Posterior cingulate gyrus (tissue), 11 donors: Measurements from ENCODE around the gene RAET1L.
"Not testable (repeated sequence)": the region's sequence is repeated elsewhere in the genome, so short reads cannot be mapped to it uniquely, and the experiment has no call there.

Experiments
- DNase-seq, 10 donors: peaks; one replicate each; pipeline versions ENCODE4 v3.0.0 to v3.0.0-alpha.2; 2020 to 2021; ENCODE audit warnings: mixed read lengths in 3 of 10
- intact Hi-C: fragments of 100-400 bp; cut with DNase I; formaldehyde crosslinking; loops from one replicate; pipeline ENCODE4 v1.15.1; 2023

The RAET1L gene

DNA sequence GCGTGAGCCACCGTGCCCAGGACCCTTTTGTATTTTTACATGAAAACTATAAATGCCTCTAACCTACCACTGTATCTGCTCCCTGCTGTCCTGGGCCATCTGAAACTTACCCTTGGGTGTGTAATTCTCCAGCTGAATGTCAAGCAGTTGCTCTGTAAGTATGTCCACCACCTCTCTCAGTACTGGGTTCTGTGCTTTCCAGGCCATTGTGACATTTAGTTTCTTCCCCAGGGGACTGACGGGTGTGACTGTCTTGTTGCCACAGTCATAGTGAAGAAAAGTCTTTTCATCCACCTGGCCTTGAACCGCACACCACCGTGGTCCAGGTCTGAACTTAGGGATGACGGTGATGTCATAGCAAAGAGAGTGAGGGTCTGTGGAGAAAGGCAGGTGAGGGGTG, 3.5 kb downstream of the RAET1L start:
- intact Hi-C loops, DNase-seq: not testable (repeated sequence)

DNA sequence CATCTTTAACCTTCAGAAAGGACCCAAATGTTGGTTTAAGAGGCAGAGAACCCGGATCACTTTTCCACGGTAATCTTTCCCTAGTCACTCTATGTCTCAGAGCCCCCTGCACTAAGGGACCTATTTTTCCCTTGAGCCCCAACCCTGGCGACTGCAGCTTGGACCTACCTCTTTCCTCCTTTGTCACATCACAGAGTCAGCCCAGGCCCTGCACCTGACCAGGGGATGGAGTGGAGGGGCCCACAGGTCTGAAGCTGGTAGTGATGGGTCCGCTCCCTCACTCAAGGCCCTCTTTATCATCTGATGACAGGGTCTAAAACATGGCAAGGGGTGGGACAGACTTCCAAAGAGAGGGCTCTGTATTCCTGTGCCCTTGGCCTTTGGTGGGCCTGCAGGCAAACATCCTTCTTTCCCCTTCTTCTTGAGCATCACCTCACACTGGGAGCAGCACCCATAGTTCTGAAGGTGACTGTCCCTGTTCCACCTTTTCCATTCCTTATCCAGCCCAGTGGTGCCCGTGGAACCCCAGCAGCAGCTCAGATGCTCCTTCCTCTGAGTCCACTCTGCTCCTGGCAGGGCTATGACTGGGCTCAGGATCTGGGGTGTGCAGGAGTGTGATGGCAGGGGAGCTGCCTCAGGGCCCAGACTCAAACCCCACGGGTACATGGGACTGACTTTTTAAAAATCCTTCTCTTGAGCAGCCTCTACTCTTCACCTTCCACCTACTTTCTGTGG, 6.3 kb downstream of the RAET1L start:
- intact Hi-C loops: loop anchor here (5.0 to 10.0 kb wide), 2 partner anchors 187 to 474 kb away; partner anchors contain the start of gene PPIL4
- peak in 1 of 10 donors; percentile 62 for DNase-seq

DNA sequence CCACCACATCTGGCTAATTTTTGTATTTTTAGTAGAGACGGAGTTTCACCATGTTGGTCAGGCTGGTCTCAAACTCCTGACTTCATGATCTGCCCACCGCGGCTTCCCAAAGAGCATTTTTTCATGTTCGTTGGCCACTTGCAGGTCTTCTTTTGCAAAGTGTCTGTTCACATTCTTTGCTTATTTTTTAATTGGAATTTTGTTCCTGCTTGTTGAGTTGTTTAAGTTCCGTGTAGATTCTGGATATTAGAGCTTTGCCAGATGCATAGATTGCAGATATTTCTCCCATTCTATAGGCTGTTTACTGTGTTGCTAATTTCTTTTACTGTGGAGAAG, 8.2 kb downstream of the RAET1L start:
- intact Hi-C loops: loop anchor here (5.0 to 10.0 kb wide), 2 partner anchors 185 to 472 kb away; partner anchors contain the start of gene PPIL4
- not testable (repeated sequence) for DNase-seq

DNA sequence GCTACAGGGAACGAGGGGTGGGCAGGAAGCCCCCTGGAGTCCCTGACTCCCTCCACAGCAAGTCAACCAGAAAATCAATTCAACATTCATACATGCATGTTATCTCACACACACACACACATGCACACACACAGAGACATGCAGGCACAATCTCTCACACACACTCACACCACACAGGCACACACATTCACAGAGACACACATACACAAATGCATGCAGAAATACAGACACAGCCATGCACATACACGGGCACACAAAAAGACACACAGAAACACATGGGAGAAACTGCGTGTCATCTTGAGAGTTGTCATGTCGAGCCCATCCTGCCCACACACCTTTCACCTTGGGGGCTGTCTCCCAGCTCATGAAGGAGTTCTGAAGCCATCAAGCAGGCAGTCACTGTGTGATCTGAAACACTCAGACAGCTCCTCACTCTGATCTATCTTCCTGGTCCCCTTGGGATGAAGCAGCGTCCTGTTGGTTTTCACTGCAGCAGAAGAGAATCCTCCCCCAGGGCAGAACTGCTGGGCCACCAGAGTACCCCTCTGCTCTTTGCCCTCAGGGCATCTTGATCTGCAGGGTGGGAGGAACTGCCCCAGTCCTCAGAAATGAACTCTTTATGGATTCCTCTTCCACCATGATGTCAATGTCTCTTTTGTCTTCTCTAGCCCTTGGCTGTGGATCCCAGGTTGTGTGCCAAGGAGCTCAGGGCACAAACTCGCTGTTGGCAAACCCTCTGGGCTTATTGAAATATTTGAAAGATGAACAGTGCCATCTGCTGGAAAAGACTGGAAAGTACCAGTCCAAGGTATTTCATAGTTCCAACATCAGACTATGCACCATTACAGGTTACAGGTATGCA, 8.8 kb downstream of the RAET1L start:
- peak in 7 of 10 donors; percentile 48 to 93 (median 62) for DNase-seq
- intact Hi-C loops: loop anchor here (1.0 to 10.0 kb wide), 3 partner anchors 82 to 472 kb away; partner anchors contain the start of gene PPIL4

DNA sequence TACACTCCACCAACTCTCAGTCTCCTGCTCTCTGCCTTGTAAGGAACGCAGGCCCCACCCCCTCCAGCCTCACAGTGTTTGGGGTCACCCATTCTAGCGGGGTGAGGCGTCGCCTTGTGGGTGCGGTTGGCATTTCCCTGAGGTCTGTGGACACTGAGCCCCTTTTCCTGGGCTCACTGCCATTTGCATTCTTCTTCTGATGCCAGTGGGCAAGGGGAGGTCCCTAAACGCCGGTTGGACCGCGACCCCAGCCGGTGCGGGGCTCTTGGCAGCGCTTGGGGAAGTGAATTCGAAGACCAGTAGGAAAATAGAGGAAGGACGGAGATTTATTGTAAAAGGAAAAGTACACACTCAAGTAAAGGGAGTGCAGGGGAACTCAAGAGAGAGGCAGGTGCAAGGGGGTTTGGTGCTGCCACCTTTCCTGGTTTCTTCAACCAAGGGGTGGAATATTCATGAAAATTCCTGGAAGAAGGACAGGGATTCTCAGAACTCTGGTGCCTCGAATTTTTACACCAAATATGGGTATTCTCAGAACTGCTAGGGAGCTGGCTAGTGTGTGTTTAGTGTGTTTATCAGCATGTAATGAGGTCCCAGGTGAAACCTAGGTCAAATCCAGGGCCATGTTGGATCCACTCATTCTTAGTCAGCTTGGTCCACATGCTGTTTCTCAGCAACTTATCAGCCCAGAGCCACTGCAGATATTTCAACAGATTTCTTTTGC, 9.9 kb downstream of the RAET1L start:
- intact Hi-C loops: loop anchor here (1.0 to 10.0 kb wide), 3 partner anchors 81 to 471 kb away; partner anchors contain the start of gene PPIL4
- not testable (repeated sequence) for DNase-seq

DNA sequence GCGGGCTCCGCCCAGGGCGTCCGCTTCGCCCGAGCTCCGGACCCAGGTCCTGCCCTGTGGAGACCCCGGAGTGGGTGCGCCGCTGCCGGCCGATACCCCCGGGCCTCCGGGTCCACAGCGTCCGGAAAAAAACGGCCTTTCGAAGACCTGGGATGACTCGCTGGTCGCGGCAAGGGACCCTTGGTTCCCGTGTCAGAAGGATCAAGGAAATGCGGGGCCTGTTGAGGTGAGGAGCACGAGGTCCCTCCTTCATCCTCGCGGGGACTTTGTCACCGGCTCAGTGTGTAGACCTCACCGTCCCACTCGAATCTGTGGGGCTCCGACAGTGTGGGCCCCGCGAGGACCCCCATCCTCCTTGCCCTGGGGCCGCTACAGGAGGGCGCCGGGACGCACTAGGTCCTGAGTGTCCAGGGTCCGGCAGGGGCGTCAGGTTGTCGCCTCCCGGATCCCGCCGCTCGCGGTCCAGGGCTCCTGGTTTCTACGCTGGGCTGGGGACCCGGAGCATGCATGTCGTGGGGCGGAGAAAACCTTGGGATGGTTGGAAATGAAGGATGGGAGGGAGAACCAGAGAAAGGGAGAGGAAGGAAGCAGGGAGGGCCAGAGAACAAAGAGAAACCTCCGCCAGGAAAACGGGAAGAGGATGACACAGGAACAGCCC, 10.6 kb downstream of the RAET1L start:
- intact Hi-C loops: loop anchor here (5.0 to 10.0 kb wide), 2 partner anchors 182 to 470 kb away; partner anchors contain the start of gene PPIL4
- DNase-seq: not testable (repeated sequence)

- intact Hi-C loops: loop anchor here (10.0 kb wide), 1 partner anchor 469 kb away; the partner anchor contains the start of gene PPIL4
Measured at GRCh38 chr6:150013785-150014622, 11.3 kb downstream of the RAET1L start.

GRCh38 chr6:150012846-150013784, 12.2 kb downstream of the RAET1L start:
- intact Hi-C loops: loop anchor here (10.0 kb wide), 1 partner anchor 468 kb away; the partner anchor contains the start of gene PPIL4

More at GRCh38 chr6:150013785-150014622, 11.3 kb downstream of the RAET1L start:
- DNase-seq: not testable (repeated sequence)

GRCh38 chr6:150008588-150008987, 16.7 kb downstream of the RAET1L start:
- DNase-seq: peak in 1 of 10 donors; percentile 72
- intact Hi-C loops: no loop called here

More at GRCh38 chr6:150012846-150013784, 12.2 kb downstream of the RAET1L start:
- peak in 1 of 10 donors; percentile 5 for DNase-seq

DNA sequence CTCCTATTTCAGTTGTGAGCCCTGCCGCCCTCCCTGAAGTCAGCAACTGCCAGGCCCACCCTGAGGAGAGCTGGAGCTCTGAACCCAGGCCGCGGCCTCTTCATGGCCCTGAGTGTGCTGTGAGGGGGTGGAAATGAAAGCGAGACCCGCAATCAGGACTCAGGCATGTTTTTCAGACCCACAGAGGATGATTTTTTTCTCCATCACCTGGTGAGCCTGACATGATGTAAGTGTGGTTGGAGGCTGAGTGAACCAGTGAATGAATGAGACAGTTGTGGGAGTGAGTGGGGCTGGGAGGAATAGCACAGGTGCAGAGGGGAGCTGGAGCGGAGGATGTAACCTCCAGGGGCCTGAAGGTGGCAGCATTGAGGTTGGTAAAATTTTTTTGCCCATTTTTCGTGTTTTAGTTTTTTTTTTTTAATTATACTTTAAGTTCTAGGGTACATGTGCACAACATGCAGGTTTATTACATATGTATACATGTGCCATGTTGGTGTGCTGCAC, 18.3 kb downstream of the RAET1L start:
- intact Hi-C loops: no loop called here
- peak in 1 of 10 donors; percentile 59 for DNase-seq

- DNase-seq: peak in 1 of 10 donors; percentile 64
- intact Hi-C loops: no loop called here
Measured at GRCh38 chr6:150005761-150006651, 19.3 kb downstream of the RAET1L start.

GRCh38 chr6:150004783-150005717, 20.3 kb downstream of the RAET1L start:
- peak; percentile 63 to 96 (median 78) for DNase-seq
- intact Hi-C loops: no loop called here

DNA sequence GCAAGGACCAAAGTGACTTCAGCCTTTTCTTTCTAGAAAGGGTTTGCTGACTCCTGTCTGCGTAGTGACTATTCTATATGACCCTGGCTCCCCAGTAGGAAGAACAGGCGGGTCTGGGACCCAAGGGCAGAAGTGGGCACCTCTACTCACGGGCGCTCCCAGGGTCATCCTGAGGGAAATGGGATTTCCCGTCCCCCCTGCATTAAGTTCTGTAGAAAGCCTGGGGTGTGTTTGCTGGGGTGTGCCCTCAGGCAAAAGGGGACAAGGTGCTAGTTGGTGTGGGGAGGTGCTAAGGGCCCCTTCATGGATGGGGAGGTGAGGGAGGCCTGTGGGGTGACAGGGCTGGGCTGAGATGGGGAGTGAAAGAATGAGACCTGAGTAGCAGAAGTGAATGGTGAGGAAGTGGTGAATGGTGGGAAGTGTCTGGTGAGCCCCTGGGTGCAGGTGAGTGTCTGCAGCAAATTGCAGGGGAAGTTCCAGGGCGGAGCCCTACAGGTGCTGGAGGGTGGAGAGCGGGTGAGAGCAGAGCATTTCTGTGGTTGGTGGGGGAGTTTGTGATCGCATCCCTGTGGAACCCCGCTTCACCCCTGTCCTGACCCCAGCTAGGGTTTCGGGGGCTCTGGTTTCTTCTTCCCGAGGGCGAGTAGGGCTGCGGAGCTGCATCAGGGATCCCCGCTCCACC, 21.1 kb downstream of the RAET1L start:
- intact Hi-C loops: no loop called here
- no peak for DNase-seq

DNA sequence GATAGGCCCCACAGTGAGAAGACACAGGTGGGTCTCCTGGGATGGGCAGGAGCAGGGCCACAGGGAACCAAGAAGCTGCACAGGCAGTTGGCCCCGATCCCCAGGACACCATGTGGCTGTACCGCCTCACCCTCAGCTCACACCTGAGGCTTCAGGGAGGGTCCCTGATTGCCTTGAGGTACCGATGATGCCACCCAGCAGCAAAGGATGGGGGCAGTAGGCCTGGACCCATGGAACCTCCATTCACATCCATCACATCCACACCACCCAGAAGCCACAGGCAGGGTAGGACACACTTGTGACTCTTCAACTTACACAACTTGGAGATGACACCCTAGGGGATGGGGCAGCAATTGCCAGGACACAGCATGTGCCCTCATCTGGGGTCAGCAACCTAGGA, 21.7 kb downstream of the RAET1L start:
- DNase-seq, intact Hi-C loops: not testable (repeated sequence)

DNA sequence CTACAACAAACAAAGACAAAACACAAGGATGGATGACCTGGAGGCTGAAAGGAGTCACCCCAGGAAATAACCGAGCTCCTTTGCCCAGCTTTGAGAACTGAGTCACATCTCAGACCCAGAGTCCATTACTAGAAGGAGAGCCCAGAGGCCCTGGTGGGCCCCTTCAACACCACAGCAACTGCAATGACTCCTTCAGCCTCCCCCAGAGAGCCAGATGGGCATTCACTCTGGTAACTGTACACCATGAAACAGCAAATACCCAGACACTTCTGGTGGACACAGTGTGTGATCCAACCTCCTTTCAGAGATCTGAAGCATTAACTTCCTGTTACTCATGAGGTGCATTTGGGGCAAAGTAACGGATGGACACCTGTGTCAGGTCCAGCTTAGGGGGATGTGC, 22.6 kb downstream of the RAET1L start:
- intact Hi-C loops: no loop called here
- DNase-seq: no peak
